Loucy (cell line): ENCODE measurements around the gene RASGRP2.

Experiments
- H2AFZ ChIP-seq: fragments of 200-600 bp; sonication (generic); 2 replicates; pipeline ENCODE4 v1.6.0; 2016; ENCODE audit warnings: antibody characterized with exemption, mild to moderate bottlenecking, low read length, moderate library complexity
- H3F3A ChIP-seq: fragments of 200-600 bp; 2 replicates; pipeline ENCODE4 v1.6.0; 2016; ENCODE audit warnings: antibody characterized with exemption, low read depth, mild to moderate bottlenecking
- H3K27me3 ChIP-seq: fragments of 200-600 bp; sonication (generic); 2 replicates; pipeline ENCODE4 v1.6.1; 2014; ENCODE audit warnings: low read length, mild to moderate bottlenecking; ENCODE audit not compliant: insufficient read depth, poor library complexity, severe bottlenecking
- H3K36me3 ChIP-seq: fragments of 200-600 bp; sonication (generic); 2 replicates; pipeline ENCODE4 v1.6.1; 2016; ENCODE audit warnings: low read length; ENCODE audit not compliant: insufficient read depth
- H3K4me1 ChIP-seq: fragments of 200-600 bp; sonication (generic); 2 replicates; pipeline ENCODE4 v1.5.1; 2014; ENCODE audit warnings: low read length, mild to moderate bottlenecking; ENCODE audit not compliant: insufficient read depth, poor library complexity, severe bottlenecking
- H3K4me2 ChIP-seq: fragments of 200-600 bp; sonication (generic); 2 replicates; pipeline ENCODE4 v1.6.0; 2014; ENCODE audit warnings: antibody characterized with exemption, low read length, low read depth, mild to moderate bottlenecking; ENCODE audit not compliant: poor library complexity, severe bottlenecking
- H3K4me3 ChIP-seq: fragments of 200-600 bp; sonication (generic); 2 replicates; pipeline ENCODE4 v1.5.1; 2014; ENCODE audit warnings: low read length, mild to moderate bottlenecking, mixed read lengths; ENCODE audit not compliant: poor library complexity, severe bottlenecking
- H3K79me2 ChIP-seq: fragments of 200-600 bp; sonication (generic); 2 replicates; pipeline ENCODE4 v1.6.1; 2014; ENCODE audit warnings: low read length; ENCODE audit not compliant: insufficient read depth
- H3K9ac ChIP-seq: fragments of 200-600 bp; sonication (generic); 2 replicates; pipeline ENCODE4 v1.6.0; 2014; ENCODE audit warnings: mild to moderate bottlenecking, low read depth, low read length, moderate library complexity; ENCODE audit not compliant: poor library complexity, severe bottlenecking
- H3K9me2 ChIP-seq: fragments of 200-600 bp; sonication (generic); replicated peaks from 2 replicates; pipeline ENCODE4 v1.6.1; 2016; ENCODE audit warnings: low read depth, low read length, mixed read lengths
- H3K9me3 ChIP-seq: fragments of 200-600 bp; sonication (generic); 2 replicates; pipeline ENCODE4 v1.6.1; 2014; ENCODE audit warnings: mild to moderate bottlenecking, antibody characterized with exemption, low read length, low read depth; ENCODE audit not compliant: insufficient read depth
- H4K20me1 ChIP-seq: fragments of 200-600 bp; sonication (generic); 2 replicates; pipeline ENCODE4 v1.6.0; 2014; ENCODE audit warnings: antibody characterized with exemption, low read length, mild to moderate bottlenecking; ENCODE audit not compliant: insufficient read depth, poor library complexity, severe bottlenecking
- CTCF ChIP-seq: fragments of 200-600 bp; sonication (generic); conservative IDR thresholded peaks from 2 replicates; pipeline ENCODE4 v1.5.1; 2014; ENCODE audit warnings: mild to moderate bottlenecking, antibody characterized with exemption, low read length
- EZH2phosphoT487 ChIP-seq: fragments of 200-600 bp; IDR thresholded peaks from 2 replicates; pipeline ENCODE4 v1.6.1; 2018; ENCODE audit warnings: antibody characterized with exemption, mild to moderate bottlenecking, moderate library complexity, borderline replicate concordance

Gene RASGRP2

GRCh38 chr11:64723117-64723906, 20.6 kb downstream of the RASGRP2 start, which contains the start of gene NRXN2:
NRXN2 (minus strand) TSS chr11:64723197; CDS start chr11:64713699, 9,498 bp downstream.
- no peaks in the 10 kb centered on the region for H3K9me3 ChIP-seq
- H3K36me3 ChIP-seq, result no peaks in the 10 kb centered on the region
- H3K4me1 ChIP-seq, result peaks cover 18% of the 10 kb centered on the region
- peak within 1 kb of the TSS; percentile 95 for H3K4me3 ChIP-seq
- TF ChIP-seq CTCF, result peak; percentile 92
- no peak for TF ChIP-seq EZH2phosphoT487
- no peaks in the 10 kb centered on the region for H4K20me1 ChIP-seq
- H3K27me3 ChIP-seq, result no peaks in the 10 kb centered on the region
- peak within 1 kb of the TSS; percentile 97 for H3K4me2 ChIP-seq
- H2AFZ ChIP-seq, result peak within 1 kb of the TSS; percentile 100
- no peaks in the 10 kb centered on the region for H3K79me2 ChIP-seq
- H3K9ac ChIP-seq, result peak within 1 kb of the TSS; percentile 90
- no peaks in the 10 kb centered on the region for H3F3A ChIP-seq
- H3K9me2 ChIP-seq, result no peaks in the 10 kb centered on the region

GRCh38 chr11:64722141-64723065, 21.5 kb downstream of the RASGRP2 start:
- no peaks in the 10 kb centered on the region for H3K79me2 ChIP-seq
- no peak for TF ChIP-seq EZH2phosphoT487
- no peak for TF ChIP-seq CTCF
- H3K9me2 ChIP-seq, result no peaks in the 10 kb centered on the region
- H3K27me3 ChIP-seq, result no peaks in the 10 kb centered on the region
- peaks cover 18% of the 10 kb centered on the region for H3K4me1 ChIP-seq
- H3K9me3 ChIP-seq, result no peaks in the 10 kb centered on the region
- no peak overlapping the region for H2AFZ ChIP-seq
- H4K20me1 ChIP-seq, result no peaks in the 10 kb centered on the region
- H3K4me3 ChIP-seq, result no peak overlapping the region
- no peaks in the 10 kb centered on the region for H3F3A ChIP-seq
- H3K36me3 ChIP-seq, result no peaks in the 10 kb centered on the region
- H3K9ac ChIP-seq, result no peak overlapping the region
- H3K4me2 ChIP-seq, result no peak overlapping the region

- H3K9me3 ChIP-seq, result no peaks in the 10 kb centered on the region
- no peaks in the 10 kb centered on the region for H3K9me2 ChIP-seq
- no peak overlapping the region for H3K4me2 ChIP-seq
- no peaks in the 10 kb centered on the region for H4K20me1 ChIP-seq
- no peaks in the 10 kb centered on the region for H3K79me2 ChIP-seq
- no peak for TF ChIP-seq CTCF
- TF ChIP-seq EZH2phosphoT487, result no peak
- peaks cover 18% of the 10 kb centered on the region for H3K4me1 ChIP-seq
- no peak overlapping the region for H2AFZ ChIP-seq
- no peaks in the 10 kb centered on the region for H3F3A ChIP-seq
- H3K4me3 ChIP-seq, result no peak overlapping the region
- no peaks in the 10 kb centered on the region for H3K36me3 ChIP-seq
- H3K9ac ChIP-seq, result no peak overlapping the region
- H3K27me3 ChIP-seq, result no peaks in the 10 kb centered on the region
Observed at GRCh38 chr11:64721359-64721699, 22.6 kb downstream of the RASGRP2 start.
